GM12878 (cell line): Measurements from ENCODE around the gene PRKN.

Experiments used
- ASH2L ChIP-seq: fragments of 300-600, 200-600 bp; sonication (generic); IDR thresholded peaks from 2 replicates; pipeline ENCODE4 v1.6.1; 2017; ENCODE audit warnings: low read depth, mild to moderate bottlenecking, borderline replicate concordance
- GABPA ChIP-seq: IDR thresholded peaks from 2 replicates; pipeline ENCODE4 v1.6.1; 2014; ENCODE audit warnings: antibody characterized with exemption, low read depth, mild to moderate bottlenecking, inconsistent platforms
- MYC ChIP-seq: IDR thresholded peaks from 2 replicates; pipeline ENCODE4 v1.6.1; 2011; ENCODE audit warnings: mild to moderate bottlenecking, low read length, moderate library complexity, inconsistent platforms; ENCODE audit not compliant: insufficient read depth, insufficient replicate concordance, insufficient read length, severe bottlenecking

GRCh38 chr6:161636882-161637430 is 1090.6 kb downstream of the PRKN start:
- TF ChIP-seq MYC (no peak), GABPA (no peak), ASH2L (no peak)
